ENCODE data around the gene C5.
A peak's percentile ranks its signal among the peaks of the same experiment; 100 is the strongest.

C5 gene

GRCh38 chr9:120917929-120918762 is 131.9 kb downstream of the C5 start:
- Histone ChIP-seq H3K9me3 (ENCODE audit: control insufficient read depth in 2 of 2, low read length in 2 of 2) (peaks cover 0 to 5% of the 10 kb centered on the region in 2 donors), H3K36me3 (ENCODE audit: control insufficient read depth in 2 of 2, insufficient read depth in 2 of 2, low read length in 2 of 2) (peaks cover 1 to 3% of the 10 kb centered on the region in 2 donors), H3K4me3 (ENCODE audit: low read length in 2 of 2) (no peak overlapping the region), H3K27me3 (ENCODE audit: control insufficient read depth in 1 of 2, insufficient read depth in 2 of 2, low read length in 2 of 2) (no peaks in the 10 kb centered on the region), H3K4me1 (ENCODE audit: control insufficient read depth, insufficient read depth, low read length) (peaks cover 59% of the 10 kb centered on the region), H3K27ac (ENCODE audit: low read length) (peak overlapping the region; percentile 80), H3K9ac (ENCODE audit: low read length in 2 of 2) (peak overlapping the region in 1 of 2 donors; percentile 31)

- H3K4me3 ChIP-seq (ENCODE audit: low read length in 2 of 2) = no peak overlapping the region
- peak overlapping the region; percentile 41 for H3K27ac ChIP-seq (ENCODE audit: low read length)
- peaks cover 0 to 5% of the 10 kb centered on the region in 2 donors for H3K9me3 ChIP-seq (ENCODE audit: control insufficient read depth in 2 of 2, low read length in 2 of 2)
- no peak overlapping the region for H3K9ac ChIP-seq (ENCODE audit: low read length in 2 of 2)
- H3K27me3 ChIP-seq (ENCODE audit: control insufficient read depth in 1 of 2, insufficient read depth in 2 of 2, low read length in 2 of 2) = no peaks in the 10 kb centered on the region
- peaks cover 53% of the 10 kb centered on the region for H3K4me1 ChIP-seq (ENCODE audit: control insufficient read depth, insufficient read depth, low read length)
- H3K36me3 ChIP-seq (ENCODE audit: control insufficient read depth in 2 of 2, insufficient read depth in 2 of 2, low read length in 2 of 2) = peaks cover 2 to 3% of the 10 kb centered on the region in 2 donors
These were observed 132.8 kb downstream of the C5 start for GRCh38 chr9:120916991-120917880.

GRCh38 chr9:120916588-120916987 is 133.5 kb downstream of the C5 start:
- Histone ChIP-seq H3K36me3 (ENCODE audit: control insufficient read depth in 2 of 2, insufficient read depth in 2 of 2, low read length in 2 of 2) (peaks cover 2 to 3% of the 10 kb centered on the region in 2 donors), H3K4me1 (ENCODE audit: control insufficient read depth, insufficient read depth, low read length) (peaks cover 49% of the 10 kb centered on the region), H3K4me3 (ENCODE audit: low read length in 2 of 2) (no peak overlapping the region), H3K27me3 (ENCODE audit: control insufficient read depth in 1 of 2, insufficient read depth in 2 of 2, low read length in 2 of 2) (no peaks in the 10 kb centered on the region), H3K27ac (ENCODE audit: low read length) (peak overlapping the region; percentile 41), H3K9me3 (ENCODE audit: control insufficient read depth in 2 of 2, low read length in 2 of 2) (peaks cover 0 to 5% of the 10 kb centered on the region in 2 donors), H3K9ac (ENCODE audit: low read length in 2 of 2) (no peak overlapping the region)

GRCh38 chr9:120915854-120916470 is 134.1 kb downstream of the C5 start:
- Histone ChIP-seq H3K4me1 (ENCODE audit: control insufficient read depth, insufficient read depth, low read length) (peaks cover 43% of the 10 kb centered on the region), H3K27ac (ENCODE audit: low read length) (peak overlapping the region; percentile 31), H3K4me3 (ENCODE audit: low read length in 2 of 2) (no peak overlapping the region), H3K36me3 (ENCODE audit: control insufficient read depth in 2 of 2, insufficient read depth in 2 of 2, low read length in 2 of 2) (peaks cover 3 to 7% of the 10 kb centered on the region in 2 donors), H3K9me3 (ENCODE audit: control insufficient read depth in 2 of 2, low read length in 2 of 2) (peaks cover 0 to 5% of the 10 kb centered on the region in 2 donors), H3K9ac (ENCODE audit: low read length in 2 of 2) (peak overlapping the region in 1 of 2 donors; percentile 13), H3K27me3 (ENCODE audit: control insufficient read depth in 1 of 2, insufficient read depth in 2 of 2, low read length in 2 of 2) (no peaks in the 10 kb centered on the region)

GRCh38 chr9:120914953-120915352 is 135.1 kb downstream of the C5 start:
- Histone ChIP-seq H3K4me3 (ENCODE audit: low read length in 2 of 2) (no peak overlapping the region), H3K36me3 (ENCODE audit: control insufficient read depth in 2 of 2, insufficient read depth in 2 of 2, low read length in 2 of 2) (peaks cover 3 to 10% of the 10 kb centered on the region in 2 donors), H3K9me3 (ENCODE audit: control insufficient read depth in 2 of 2, low read length in 2 of 2) (peaks cover 0 to 5% of the 10 kb centered on the region in 2 donors), H3K4me1 (ENCODE audit: control insufficient read depth, insufficient read depth, low read length) (peaks cover 36% of the 10 kb centered on the region), H3K27me3 (ENCODE audit: control insufficient read depth in 1 of 2, insufficient read depth in 2 of 2, low read length in 2 of 2) (no peaks in the 10 kb centered on the region), H3K9ac (ENCODE audit: low read length in 2 of 2) (no peak overlapping the region), H3K27ac (ENCODE audit: low read length) (peak overlapping the region; percentile 70)

GRCh38 chr9:120914396-120914795 is 135.7 kb downstream of the C5 start:
- H3K27ac ChIP-seq (ENCODE audit: low read length) = peak overlapping the region; percentile 70
- H3K4me3 ChIP-seq (ENCODE audit: low read length in 2 of 2) = peak overlapping the region in 1 of 2 donors; percentile 35
- no peaks in the 10 kb centered on the region for H3K27me3 ChIP-seq (ENCODE audit: control insufficient read depth in 1 of 2, insufficient read depth in 2 of 2, low read length in 2 of 2)
- peaks cover 4 to 10% of the 10 kb centered on the region in 2 donors for H3K36me3 ChIP-seq (ENCODE audit: control insufficient read depth in 2 of 2, insufficient read depth in 2 of 2, low read length in 2 of 2)
- H3K9me3 ChIP-seq (ENCODE audit: control insufficient read depth in 2 of 2, low read length in 2 of 2) = peaks cover 0 to 5% of the 10 kb centered on the region in 2 donors
- no peak overlapping the region for H3K9ac ChIP-seq (ENCODE audit: low read length in 2 of 2)
- H3K4me1 ChIP-seq (ENCODE audit: control insufficient read depth, insufficient read depth, low read length) = peaks cover 33% of the 10 kb centered on the region

- H3K4me3 ChIP-seq (ENCODE audit: low read length in 2 of 2) = no peak overlapping the region
- H3K27me3 ChIP-seq (ENCODE audit: control insufficient read depth in 1 of 2, insufficient read depth in 2 of 2, low read length in 2 of 2) = no peaks in the 10 kb centered on the region
- peak overlapping the region; percentile 70 for H3K27ac ChIP-seq (ENCODE audit: low read length)
- H3K9ac ChIP-seq (ENCODE audit: low read length in 2 of 2) = no peak overlapping the region
- H3K9me3 ChIP-seq (ENCODE audit: control insufficient read depth in 2 of 2, low read length in 2 of 2) = peaks cover 0 to 5% of the 10 kb centered on the region in 2 donors
- H3K4me1 ChIP-seq (ENCODE audit: control insufficient read depth, insufficient read depth, low read length) = peaks cover 27% of the 10 kb centered on the region
- peaks cover 10 to 14% of the 10 kb centered on the region in 2 donors for H3K36me3 ChIP-seq (ENCODE audit: control insufficient read depth in 2 of 2, insufficient read depth in 2 of 2, low read length in 2 of 2)
These were observed 136.3 kb downstream of the C5 start for GRCh38 chr9:120913647-120914264.

GRCh38 chr9:120912958-120913646 is 137.0 kb downstream of the C5 start:
- Histone ChIP-seq H3K4me3 (ENCODE audit: low read length in 2 of 2) (no peak overlapping the region), H3K36me3 (ENCODE audit: control insufficient read depth in 2 of 2, insufficient read depth in 2 of 2, low read length in 2 of 2) (peaks cover 10 to 14% of the 10 kb centered on the region in 2 donors), H3K4me1 (ENCODE audit: control insufficient read depth, insufficient read depth, low read length) (peaks cover 23% of the 10 kb centered on the region), H3K27me3 (ENCODE audit: control insufficient read depth in 1 of 2, insufficient read depth in 2 of 2, low read length in 2 of 2) (no peaks in the 10 kb centered on the region), H3K9ac (ENCODE audit: low read length in 2 of 2) (peak overlapping the region in 1 of 2 donors; percentile 13), H3K9me3 (ENCODE audit: control insufficient read depth in 2 of 2, low read length in 2 of 2) (peaks cover 0 to 5% of the 10 kb centered on the region in 2 donors), H3K27ac (ENCODE audit: low read length) (no peak overlapping the region)

GRCh38 chr9:120911295-120911837 is 138.7 kb downstream of the C5 start:
- Histone ChIP-seq H3K9me3 (ENCODE audit: control insufficient read depth in 2 of 2, low read length in 2 of 2) (no peaks in the 10 kb centered on the region), H3K27ac (ENCODE audit: low read length) (no peak overlapping the region), H3K36me3 (ENCODE audit: control insufficient read depth in 2 of 2, insufficient read depth in 2 of 2, low read length in 2 of 2) (peaks cover 13 to 16% of the 10 kb centered on the region in 2 donors), H3K27me3 (ENCODE audit: control insufficient read depth in 1 of 2, insufficient read depth in 2 of 2, low read length in 2 of 2) (no peaks in the 10 kb centered on the region), H3K4me3 (ENCODE audit: low read length in 2 of 2) (no peak overlapping the region), H3K4me1 (ENCODE audit: control insufficient read depth, insufficient read depth, low read length) (peaks cover 14% of the 10 kb centered on the region), H3K9ac (ENCODE audit: low read length in 2 of 2) (no peak overlapping the region)

Measured in stomach smooth muscle (tissue), 2 donors.